Measurements from ENCODE around the gene F2RL3. TPM values are rescaled to one million over a fixed set of nuclear protein-coding genes. Genes with fewer than 3 reads are reported as not detected.

F2RL3 gene
- total and polyA plus RNA-seq, 2 of the 8 experiments (the other 6 are each of a cell fraction or from before 2014, with no cell fraction given), result not detected

GRCh38 chr19:16922949-16923348 lies 34.1 kb downstream of the F2RL3 start:
- Histone ChIP-seq H3K18ac (ENCODE audit: extremely low read depth, low read length) (no peak overlapping the region), H4K91ac (replicated peaks; ENCODE audit: insufficient read length, low read length) (no peak overlapping the region), H3K9ac (replicated peaks in 1 of 4; ENCODE audit: extremely low read depth in 1 of 4, low read depth in 3 of 4, low read length in 3 of 4) (no peak overlapping the region), H2AK5ac (ENCODE audit: low read depth, low read length) (no peak overlapping the region), H3K9me3 (ENCODE audit: insufficient read depth in 2 of 2, low read depth in 1 of 2, low read length in 1 of 2) (peaks cover 3 to 11% of the 10 kb centered on the region in 2 experiments; a peak in 3 of 4 replicates), H2BK20ac (ENCODE audit: low read length) (no peak overlapping the region), H3K56ac (replicated peaks; ENCODE audit: insufficient read length, low read depth, low read length) (no peak overlapping the region), H2BK12ac (ENCODE audit: low read depth, low read length) (no peak overlapping the region), H3K79me1 (ENCODE audit: low read depth, low read length) (no peaks in the 10 kb centered on the region), H3K23me2 (ENCODE audit: low read depth, low read length) (no peaks in the 10 kb centered on the region), H3K4me1 (replicated peaks in 1 of 4; ENCODE audit: control insufficient read depth in 3 of 4, insufficient read depth in 4 of 4, low read length in 3 of 4) (no peaks in the 10 kb centered on the region), H3K23ac (ENCODE audit: insufficient read length) (no peak overlapping the region), H2BK15ac (ENCODE audit: low read length) (no peak overlapping the region), H4K20me1 (replicated peaks in 1 of 2; ENCODE audit: control insufficient read depth in 1 of 2, insufficient read depth in 2 of 2, low read length in 2 of 2) (no peaks in the 10 kb centered on the region), H3K27ac (ENCODE audit: low read depth, low read length) (no peak overlapping the region), H3K14ac (ENCODE audit: insufficient read length) (no peak overlapping the region), H3K27me3 (replicated peaks in 1 of 4; ENCODE audit: control insufficient read depth in 3 of 4, extremely low read depth in 1 of 4, insufficient read depth in 3 of 4, low read length in 3 of 4) (no peaks in the 10 kb centered on the region), H3K4me3 (ENCODE audit: extremely low read depth in 1 of 4, insufficient read depth in 2 of 4, low read depth in 3 of 4, low read length in 4 of 4) (no peak overlapping the region), H4K5ac (ENCODE audit: insufficient read length, low read depth, low read length) (no peak overlapping the region), H3K36me3 (ENCODE audit: control insufficient read depth in 2 of 4, insufficient read depth in 4 of 4, low read length in 3 of 4) (no peaks in the 10 kb centered on the region), H2BK120ac (replicated peaks; ENCODE audit: low read depth, low read length) (no peak overlapping the region), H2BK5ac (ENCODE audit: low read depth, low read length) (no peak overlapping the region), H3K4me2 (ENCODE audit: insufficient read depth in 1 of 2, low read depth in 2 of 2, low read length in 2 of 2) (no peak overlapping the region), H4K8ac (ENCODE audit: extremely low read depth, insufficient read depth, low read length) (no peak overlapping the region), H3K79me2 (ENCODE audit: control insufficient read depth in 1 of 2, insufficient read depth in 2 of 2, low read length in 2 of 2) (no peaks in the 10 kb centered on the region), H2AFZ (ENCODE audit: low read length) (no peak overlapping the region), H3K4ac (replicated peaks; ENCODE audit: insufficient read length, low read depth, low read length) (no peak overlapping the region)
- ChIA-PET POLR2A (ENCODE audit: partially characterized antibody) (no interaction called here), CTCF (ENCODE audit: partially characterized antibody) (no interaction called here)
- FAIRE-seq (no peak), DNase-seq (ENCODE audit: low read depth in 1 of 2, low spot score in 2 of 2) (no peak)
- WGBS, 2 experiments (ENCODE audit: extremely low coverage in 1 of 2, insufficient coverage in 1 of 2, insufficient read length in 1 of 2, insufficient replicate concordance in 2 of 2, low coverage in 1 of 2, low lambda C conversion rate in 2 of 2, missing lambda C conversion rate in 1 of 2), result 87% methylated on average over 13 of the region's 13 CpGs; no CpG with 5 or more reads in 1 of the 2 experiments
- TF ChIP-seq FOSL1 (IDR thresholded peaks at IDR 0.05; ENCODE audit: insufficient read depth, low read depth, low read length), result no peak
- TF ChIP-seq CREB1 (IDR thresholded peaks at IDR 0.05), result no peak
- TF ChIP-seq SIRT6 (IDR thresholded peaks at IDR 0.05; ENCODE audit: low read length), result no peak
- no peak for TF ChIP-seq JUND (IDR thresholded peaks at IDR 0.05; ENCODE audit: low read length)
- no peak for TF ChIP-seq TCF12 (IDR thresholded peaks at IDR 0.05; ENCODE audit: low read depth, low read length)
- no peak for TF ChIP-seq E2F6 (IDR thresholded peaks at IDR 0.05)
- TF ChIP-seq EP300 (IDR thresholded peaks at IDR 0.05; ENCODE audit: borderline replicate concordance in 1 of 2, low read depth in 2 of 2, low read length in 2 of 2), result no peak
- no peak for TF ChIP-seq KDM1A (IDR thresholded peaks at IDR 0.05; ENCODE audit: borderline replicate concordance, low read length)
- TF ChIP-seq SRF (IDR thresholded peaks at IDR 0.05; ENCODE audit: low read depth, low read length), result no peak
- no peak for TF ChIP-seq BCL11A (IDR thresholded peaks at IDR 0.05; ENCODE audit: low read depth in 2 of 2, low read length in 2 of 2)

Data from H1 (cell line).